Naive thymus-derived CD8-positive, alpha-beta T cell (primary cell): ENCODE measurements around the gene B4GAT1. TPM values are rescaled to one million over a fixed set of nuclear protein-coding genes. Genes with fewer than 3 reads are reported as not detected.

Source experiments
- ATAC-seq, 2 donors: fragments of 150-1000 bp; cut with Tn5 transposase in 1 of 2; sonication (Bioruptor Pico), chemical (Tn5 transposase) in 1 of 2; 1 replicate in 1 of 2; 2 replicates in 1 of 2; pipeline ENCODE4 v1.10.0; 2021; ENCODE audit warnings: mild to moderate bottlenecking in 2 of 2, moderate library complexity in 2 of 2
- POLR2A ChIA-PET: fragments of 350-600 bp; sonication (Branson Sonifier 250); formaldehyde crosslinking; loops from one replicate; lab custom pipeline; 2021; ENCODE audit warnings: antibody characterized with exemption; lab: Charles Lee
- DNase-seq, 10 donors: peaks; one replicate each; pipeline versions ENCODE4 v3.0.0 to v3.0.0-alpha.2; 2020 to 2022
- H3K27ac Mint-ChIP-seq, 10 donors: one replicate each; pipeline ENCODE4 v1.8.0; 2020 to 2022; ENCODE audit warnings: mild to moderate bottlenecking in 10 of 10, mixed read lengths in 10 of 10, moderate library complexity in 4 of 10, inconsistent platforms in 1 of 10
- H3K27me3 Mint-ChIP-seq, 5 donors: one replicate each; pipeline ENCODE4 v1.8.0; 2021 to 2022; ENCODE audit warnings: mixed read lengths in 5 of 5
- H3K36me3 Mint-ChIP-seq, 3 donors: one replicate each; pipeline ENCODE4 v1.8.0; 2020 to 2022; ENCODE audit warnings: mixed read lengths in 3 of 3, mild to moderate bottlenecking in 2 of 3, inconsistent platforms in 1 of 3
- H3K4me1 Mint-ChIP-seq, 4 donors: one replicate each; pipeline ENCODE4 v1.8.0; 2021 to 2022; ENCODE audit warnings: mixed read lengths in 4 of 4
- H3K4me3 Mint-ChIP-seq, 10 donors: one replicate each; pipeline ENCODE4 v1.8.0; 2020 to 2022; ENCODE audit warnings: mild to moderate bottlenecking in 10 of 10, mixed read lengths in 10 of 10, moderate library complexity in 6 of 10, inconsistent platforms in 1 of 10
- H3K9me3 Mint-ChIP-seq, 9 donors: one replicate each; pipeline ENCODE4 v1.8.0; 2020 to 2022; ENCODE audit warnings: mixed read lengths in 9 of 9, mild to moderate bottlenecking in 3 of 9, inconsistent platforms in 1 of 9, moderate library complexity in 1 of 9
- polyA plus RNA-seq, 3 donors: library from polyadenylated mRNA; unstranded; fragments of 300-500 nt; fragmentation: Illumina TruSeq; gene quantifications; one replicate each; pipeline ENCODE4 v1.2.3, GENCODE V29; 2021
- total RNA-seq, 8 experiments: library from RNA in 2 of 8; stranded (reverse) in 2 of 8; gene quantifications; one replicate each; pipeline ENCODE4 v1.2.3 and lab custom pipeline; 2021 to 2026

Gene B4GAT1
- total and polyA plus RNA-seq, 5 experiments from 2014 or later: 7.1 to 12.1 (median 7.5) TPM

DNA sequence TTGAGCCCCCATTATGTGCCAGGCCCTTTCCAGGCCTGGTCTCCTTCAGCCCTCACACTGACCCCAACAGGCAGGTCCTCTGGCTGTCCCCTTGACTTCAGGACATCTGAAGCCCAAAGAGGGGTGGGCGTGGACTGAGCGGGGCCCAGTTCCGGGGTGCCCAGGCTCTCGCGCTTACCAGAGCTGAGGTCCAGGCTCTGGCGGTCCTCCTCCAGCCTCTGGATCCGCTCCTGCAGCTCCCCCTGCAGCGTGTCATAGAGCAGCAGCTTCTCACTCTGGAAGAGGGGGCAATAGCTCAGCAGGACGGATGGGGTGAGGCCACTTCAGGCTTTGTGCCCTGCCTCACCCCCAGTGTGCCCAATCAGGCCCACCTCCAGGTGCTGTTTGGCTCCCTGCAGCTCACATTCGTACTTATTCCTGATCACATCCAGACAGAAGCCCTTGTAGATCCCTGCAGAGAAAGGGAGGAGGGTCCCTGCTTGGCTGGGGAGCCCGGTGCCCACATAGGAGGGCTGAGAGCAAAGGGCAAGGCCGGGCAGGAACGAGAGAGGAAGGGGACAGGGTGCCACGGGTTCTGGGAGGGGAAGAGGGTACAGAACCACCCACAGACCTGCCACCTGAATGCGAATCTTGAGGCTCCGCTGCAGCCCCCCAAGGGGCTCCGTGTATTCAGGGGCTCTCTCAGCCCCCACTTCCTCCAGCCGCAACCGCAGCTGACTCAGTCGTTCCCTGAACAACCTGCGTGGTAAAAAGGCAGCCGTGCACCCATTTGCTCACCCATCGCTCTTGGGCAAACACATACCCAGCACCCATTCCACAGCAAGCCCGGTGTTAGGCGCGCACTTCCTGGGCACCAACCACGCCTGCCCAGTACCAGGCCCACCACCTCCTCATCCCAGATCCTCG, 6.6 kb downstream of the B4GAT1 start:
- Mint-ChIP-seq H3K27me3 (no peaks in the 10 kb centered on the region), H3K4me3 (peak overlapping the region in 2 of 10 donors; percentile 30 to 60), H3K36me3 (peaks cover 4 to 34% (median 5%) of the 10 kb centered on the region in 3 donors), H3K27ac (peak overlapping the region in 1 of 10 donors; percentile 48), H3K9me3 (no peaks in the 10 kb centered on the region), H3K4me1 (peaks cover 34 to 60% (median 53%) of the 10 kb centered on the region in 4 donors)
- POLR2A ChIA-PET: interaction anchor here (1.2 to 1.8 kb wide), 2 partner anchors 24 to 28 kb away, joined by 5 to 6 read pairs; partner anchors contain the start of gene CD248
- DNase-seq (no peak), ATAC-seq (no peak)

DNA sequence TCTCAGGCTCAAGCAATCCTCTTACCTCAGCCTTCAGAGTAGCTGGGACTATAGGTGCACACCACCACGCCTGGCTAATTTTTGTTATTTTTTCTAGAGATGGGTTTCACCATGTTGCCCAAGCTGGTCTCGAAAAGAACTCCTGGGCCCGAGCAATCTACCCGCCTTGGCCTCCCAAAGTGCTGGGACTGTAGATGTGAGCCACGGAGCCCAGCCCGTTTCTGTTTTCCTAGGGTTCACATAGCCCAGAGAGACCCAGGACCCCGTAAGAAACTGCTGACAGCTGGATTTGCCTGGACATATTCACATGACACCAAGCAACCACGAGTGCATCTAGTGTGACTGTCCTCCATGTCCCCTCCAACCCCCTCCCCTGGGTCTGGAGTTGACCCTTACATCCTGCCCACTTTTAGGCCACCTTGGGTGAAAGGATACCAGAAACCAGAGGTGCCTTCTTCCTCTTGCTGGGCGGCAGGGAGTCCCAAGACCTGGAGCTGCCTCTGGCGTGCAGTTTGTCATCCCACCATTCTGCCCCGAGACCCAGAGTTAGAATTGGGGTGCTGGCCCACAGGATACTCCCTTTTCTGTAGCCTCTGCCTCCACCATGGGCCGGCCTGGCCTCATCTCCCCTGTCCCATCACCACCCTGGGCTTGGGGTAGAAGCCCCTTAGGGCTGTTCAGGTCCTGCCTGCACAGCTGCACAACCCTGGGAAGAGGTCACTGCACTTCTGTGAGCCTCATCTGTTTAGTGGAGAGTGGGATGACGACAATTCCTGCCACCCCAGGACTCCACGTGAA, 7.5 kb downstream of the B4GAT1 start:
- H3K36me3 Mint-ChIP-seq: peaks cover 4 to 34% (median 5%) of the 10 kb centered on the region in 3 donors
- no peaks in the 10 kb centered on the region for H3K27me3 Mint-ChIP-seq
- no peaks in the 10 kb centered on the region for H3K9me3 Mint-ChIP-seq
- DNase-seq: no peak
- POLR2A ChIA-PET: interaction anchor here (0.8 to 1.8 kb wide), 3 partner anchors 23 to 32 kb away, joined by 5 to 6 read pairs (median 5); partner anchors contain the start of genes CD248 and SLC29A2
- no peak for ATAC-seq
- H3K4me1 Mint-ChIP-seq: peaks cover 30 to 59% (median 50%) of the 10 kb centered on the region in 4 donors
- peak overlapping the region in 3 of 10 donors; percentile 43 to 87 (median 76) for H3K27ac Mint-ChIP-seq
- H3K4me3 Mint-ChIP-seq: no peak overlapping the region

- Mint-ChIP-seq H3K27ac (peak overlapping the region in 4 of 10 donors; percentile 3 to 82 (median 65)), H3K4me3 (peak overlapping the region in 1 of 10 donors; percentile 40), H3K4me1 (peaks cover 28 to 53% (median 44%) of the 10 kb centered on the region in 4 donors), H3K9me3 (no peaks in the 10 kb centered on the region), H3K27me3 (no peaks in the 10 kb centered on the region), H3K36me3 (peaks cover 4 to 34% (median 5%) of the 10 kb centered on the region in 3 donors)
- ATAC-seq (no peak), DNase-seq (no peak)
- POLR2A ChIA-PET: interaction anchor here (0.8 to 1.8 kb wide), 2 partner anchors 22 to 33 kb away, joined by 5 to 6 read pairs; partner anchors contain the start of genes CD248 and SLC29A2
These were observed 8.2 kb downstream of the B4GAT1 start for GRCh38 chr11:66339162-66339675.

DNA sequence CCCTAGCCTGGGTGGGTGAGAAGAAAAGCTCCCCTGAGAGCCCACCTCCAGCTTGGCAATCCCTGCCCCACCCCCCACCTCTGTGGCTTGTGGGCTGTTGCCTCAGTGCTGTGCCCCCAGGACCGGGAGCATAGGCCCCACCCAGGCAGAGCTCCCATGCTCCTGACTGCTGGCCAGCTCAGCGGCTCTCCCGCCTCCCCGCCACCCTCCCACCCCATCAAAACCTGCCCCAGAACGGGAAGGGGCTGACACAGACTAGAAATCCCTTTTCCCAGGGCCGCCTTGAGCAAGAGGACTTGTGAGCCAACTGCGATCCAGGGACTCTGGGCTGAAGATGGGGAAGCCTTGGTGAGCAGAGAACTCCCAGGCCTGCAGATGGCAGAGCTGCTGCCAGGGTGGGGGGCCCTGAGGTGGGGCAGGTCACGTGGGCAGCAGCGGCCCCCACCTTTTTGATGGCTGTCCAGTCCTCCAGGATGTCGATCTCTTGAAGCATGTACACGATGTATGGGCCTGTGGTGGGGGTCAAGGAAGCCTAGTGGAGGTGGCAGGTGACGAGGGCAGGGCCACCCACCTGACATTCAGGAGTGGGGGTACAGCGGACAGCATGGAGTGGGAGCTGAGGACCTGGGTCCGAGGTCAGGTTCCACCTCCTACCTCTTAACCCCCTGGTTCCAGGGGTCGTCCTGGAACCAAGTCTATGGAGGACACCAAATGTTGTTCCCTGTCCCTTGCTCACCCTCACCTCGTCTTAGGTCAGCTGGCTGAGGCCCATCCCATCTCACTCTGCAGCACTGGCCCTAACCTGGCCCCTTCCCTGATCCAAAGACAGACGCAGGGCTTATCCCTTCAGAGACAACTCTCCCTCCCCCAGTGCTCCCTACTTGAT, 8.9 kb downstream of the B4GAT1 start:
- ATAC-seq (no peak), DNase-seq (peak in 1 of 10 donors; percentile 55)
- POLR2A ChIA-PET: interaction anchor here (0.7 to 1.8 kb wide), 4 partner anchors 10 to 34 kb away, joined by 5 to 8 read pairs (median 6); partner anchors contain the start of genes CD248 and SLC29A2
- no peaks in the 10 kb centered on the region for H3K9me3 Mint-ChIP-seq
- H3K27ac Mint-ChIP-seq: peak overlapping the region in 7 of 10 donors; percentile 47 to 94 (median 73)
- H3K4me3 Mint-ChIP-seq: peak overlapping the region in 2 of 10 donors; percentile 38 to 48
- peaks cover 4 to 34% (median 5%) of the 10 kb centered on the region in 3 donors for H3K36me3 Mint-ChIP-seq
- no peaks in the 10 kb centered on the region for H3K27me3 Mint-ChIP-seq
- H3K4me1 Mint-ChIP-seq: peaks cover 27 to 46% (median 37%) of the 10 kb centered on the region in 4 donors

- ATAC-seq: no peak
- H3K9me3 Mint-ChIP-seq: no peaks in the 10 kb centered on the region
- H3K27ac Mint-ChIP-seq: peak overlapping the region in 9 of 10 donors; percentile 53 to 96 (median 92)
- peaks cover 4 to 28% (median 5%) of the 10 kb centered on the region in 3 donors for H3K36me3 Mint-ChIP-seq
- POLR2A ChIA-PET: interaction anchor here (1.6 to 4.8 kb wide), 3 partner anchors 7 to 24 kb away, joined by 8 to 35 read pairs (median 30); partner anchors contain the start of gene BRMS1
- H3K4me1 Mint-ChIP-seq: peaks cover 18 to 36% (median 28%) of the 10 kb centered on the region in 4 donors
- peak overlapping the region; percentile 66 to 96 (median 92) for H3K4me3 Mint-ChIP-seq
- peak in 1 of 10 donors; percentile 58 for DNase-seq
- no peaks in the 10 kb centered on the region for H3K27me3 Mint-ChIP-seq
These were observed 10.1 kb downstream of the B4GAT1 start for GRCh38 chr11:66337103-66337899.

DNA sequence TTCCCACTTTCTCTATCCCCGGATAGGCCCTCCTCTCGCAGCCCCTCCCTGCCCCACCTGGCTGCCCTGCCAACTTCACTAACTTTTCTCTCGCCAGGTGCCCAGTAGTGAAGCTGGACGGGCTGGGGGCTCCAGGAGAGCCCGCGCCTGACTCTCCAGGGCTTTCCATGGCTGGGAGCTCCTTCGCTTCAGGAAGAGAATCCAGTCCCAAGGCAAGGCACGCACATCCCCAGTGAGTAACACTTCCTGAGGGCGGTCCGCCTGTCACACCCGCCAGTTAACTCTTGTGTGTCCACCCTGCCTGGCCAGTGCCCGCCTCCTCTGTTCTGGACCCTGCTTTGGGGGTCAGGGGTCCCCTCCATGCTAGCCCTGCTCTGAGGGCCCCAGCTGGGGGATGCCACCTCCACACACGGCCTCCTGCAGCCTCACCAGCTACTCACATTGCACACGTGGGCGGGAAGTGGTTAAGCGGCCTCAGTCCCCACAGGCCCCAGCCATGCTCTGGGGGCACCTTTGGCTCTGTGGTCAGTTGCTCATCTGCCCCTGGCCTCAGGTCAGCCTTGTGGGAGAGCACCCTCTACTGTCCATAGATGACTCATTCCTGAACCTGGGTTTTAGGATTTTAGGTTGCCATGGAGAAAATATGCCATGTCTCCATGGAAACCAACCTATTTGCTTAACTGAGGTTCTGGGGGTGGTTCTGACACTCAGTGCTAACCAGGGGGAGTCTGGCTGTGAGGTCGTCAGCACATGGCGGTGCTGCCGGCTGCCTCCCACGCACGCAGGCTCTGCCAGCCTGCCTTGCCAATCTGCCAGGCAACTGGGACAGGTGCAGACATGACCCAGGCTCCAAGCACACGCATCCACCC, 11.0 kb downstream of the B4GAT1 start, which contains the start of gene RIN1:
TSS of gene RIN1 (minus strand) at position 201 of the 869 bp plus-strand sequence. CDS start at position 169, 32 bp downstream.
- Mint-ChIP-seq H3K27ac (peak within 1 kb of the TSS; percentile 35 to 96 (median 92)), H3K4me1 (peaks cover 15 to 30% (median 24%) of the 10 kb centered on the region in 4 donors), H3K36me3 (peaks cover 2 to 20% (median 5%) of the 10 kb centered on the region in 3 donors), H3K9me3 (no peaks in the 10 kb centered on the region), H3K27me3 (no peaks in the 10 kb centered on the region), H3K4me3 (peak within 1 kb of the TSS; percentile 89 to 96 (median 92))
- POLR2A ChIA-PET: interaction anchor here (0.5 to 4.8 kb wide), 6 partner anchors 8 to 49 kb away, joined by 3 to 35 read pairs (median 10); partner anchors contain the start of genes B4GAT1, BRMS1 and CD248
- peak; percentile 81 to 86 for ATAC-seq
- peak in 9 of 10 donors; percentile 12 to 80 (median 62) for DNase-seq

GRCh38 chr11:66335531-66336233, 11.7 kb downstream of the B4GAT1 start:
- Mint-ChIP-seq H3K27me3 (no peaks in the 10 kb centered on the region), H3K36me3 (peaks cover 0 to 16% (median 3%) of the 10 kb centered on the region in 3 donors), H3K4me3 (peak overlapping the region; percentile 89 to 96 (median 92)), H3K27ac (peak overlapping the region in 8 of 10 donors; percentile 35 to 96 (median 92)), H3K4me1 (peaks cover 13 to 28% (median 23%) of the 10 kb centered on the region in 4 donors), H3K9me3 (no peaks in the 10 kb centered on the region)
- DNase-seq (peak in 2 of 10 donors; percentile 9 to 60), ATAC-seq (peak; percentile 4 to 36)
- POLR2A ChIA-PET: interaction anchor here (0.5 to 4.8 kb wide), 10 partner anchors 9 to 1108 kb away, joined by 3 to 35 read pairs (median 4); partner anchors contain the start of genes B4GAT1, BRMS1, CD248 and SLC29A2

DNA sequence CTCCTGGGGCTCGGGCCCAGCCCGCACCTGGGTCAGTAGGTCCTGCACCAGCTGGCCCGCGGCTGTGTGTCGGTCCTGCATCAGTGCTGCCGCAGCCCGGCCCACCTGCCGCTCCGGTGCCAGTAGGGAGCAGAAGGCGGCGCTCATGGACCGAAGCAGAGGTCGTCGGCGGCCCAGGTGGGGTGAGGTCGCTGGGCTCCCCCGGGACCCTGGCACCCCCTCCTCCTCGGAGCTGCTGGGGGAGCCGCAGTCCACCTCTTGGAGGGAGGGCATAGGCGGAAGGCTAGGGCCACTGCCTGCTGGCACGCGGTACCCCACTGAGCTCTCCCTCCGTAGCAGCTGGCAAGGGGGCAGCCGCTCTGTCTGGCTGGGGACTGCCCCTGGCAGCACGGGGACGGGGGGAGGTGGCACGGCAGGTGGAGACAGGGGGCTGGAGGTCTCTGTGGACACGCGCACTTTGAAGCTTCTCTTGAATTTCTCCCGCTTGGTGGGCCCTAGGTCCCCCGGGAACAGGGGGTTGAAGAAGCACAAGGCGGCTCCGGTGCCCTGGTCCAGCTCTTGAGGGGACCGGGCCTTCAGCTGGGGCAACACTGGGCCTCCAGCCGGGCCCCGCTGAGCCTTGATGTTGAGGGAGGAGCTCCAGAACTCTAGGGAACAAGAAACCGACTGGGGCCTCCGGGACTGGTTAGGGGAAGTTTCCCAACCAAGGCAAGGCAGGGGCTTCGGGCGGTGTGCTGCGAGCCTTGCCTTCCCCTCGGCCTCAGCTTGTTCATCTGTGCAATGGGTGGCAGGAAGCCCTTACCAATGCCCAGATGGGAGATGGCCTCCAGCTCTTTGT, 12.6 kb downstream of the B4GAT1 start:
- Mint-ChIP-seq H3K9me3 (no peaks in the 10 kb centered on the region), H3K4me1 (peaks cover 13 to 28% (median 23%) of the 10 kb centered on the region in 4 donors), H3K27me3 (no peaks in the 10 kb centered on the region), H3K4me3 (peak overlapping the region; percentile 54 to 96 (median 79)), H3K36me3 (peaks cover 0 to 11% (median 3%) of the 10 kb centered on the region in 3 donors), H3K27ac (peak overlapping the region in 4 of 10 donors; percentile 36 to 85 (median 72))
- peak in 1 of 10 donors; percentile 59 for DNase-seq
- POLR2A ChIA-PET: interaction anchor here (0.8 to 4.8 kb wide), 7 partner anchors 8 to 52 kb away, joined by 3 to 35 read pairs (median 7); partner anchors contain the start of genes B4GAT1, BRMS1, CD248 and SLC29A2
- no peak for ATAC-seq
